HG02981 (cell line): Measurements from ENCODE around the gene COL25A1.

ENCODE experiments used
- ATAC-seq: cut with Tn5 transposase; IDR thresholded peaks from one replicate; pipeline ENCODE4 v1.9.1; 2021; ENCODE audit warnings: mild to moderate bottlenecking, moderate library complexity; ENCODE audit not compliant: unreplicated experiment

Gene COL25A1

DNA sequence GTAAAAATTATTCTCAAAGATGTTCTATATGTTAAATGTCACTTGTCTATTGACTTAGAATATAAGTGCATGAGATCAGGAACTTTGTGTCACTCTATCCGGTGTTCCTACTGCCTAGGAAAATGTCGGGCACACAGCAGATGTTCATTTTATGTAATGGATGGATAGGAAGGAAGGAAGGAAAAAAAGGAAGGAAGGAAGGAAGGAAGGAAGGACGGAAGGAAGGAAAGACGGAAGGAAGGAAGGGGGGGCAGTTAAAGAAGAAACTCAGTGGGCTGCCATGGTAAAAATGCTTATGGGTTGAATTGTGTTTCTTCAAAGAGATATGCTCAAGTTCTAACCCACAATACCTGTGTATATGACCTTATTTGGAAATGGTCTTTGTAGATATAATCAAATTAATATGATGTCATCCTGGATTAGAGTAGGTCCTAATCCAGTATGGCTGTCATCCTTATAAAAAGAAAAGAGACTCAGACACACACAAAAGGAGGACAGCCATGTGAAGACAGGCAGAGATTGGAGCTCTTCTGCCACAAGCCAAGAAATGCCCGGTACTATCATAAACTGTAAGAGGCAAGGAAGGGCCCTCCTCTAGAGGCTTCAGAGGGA lies 86.3 kb downstream of the COL25A1 start:
- no peak for ATAC-seq

DNA sequence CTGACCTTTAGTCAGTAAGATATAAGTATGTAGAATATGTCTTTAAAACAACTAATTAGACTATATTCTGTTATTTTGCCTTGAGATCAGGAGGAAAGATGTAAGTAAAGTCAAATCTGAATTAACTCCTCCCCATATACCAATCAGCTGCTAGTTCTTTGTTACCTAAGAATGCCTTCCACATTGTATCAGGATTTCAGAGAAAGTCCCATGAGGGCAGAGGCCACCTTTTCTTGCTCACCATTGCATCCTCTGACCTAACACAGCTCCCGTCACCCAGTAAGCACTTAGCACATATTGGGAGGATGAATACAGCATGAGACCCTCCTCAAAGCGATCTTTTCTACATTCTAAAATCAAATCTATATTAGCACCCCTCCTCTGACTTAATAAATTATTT lies 87.0 kb downstream of the COL25A1 start:
- ATAC-seq, result no peak

DNA sequence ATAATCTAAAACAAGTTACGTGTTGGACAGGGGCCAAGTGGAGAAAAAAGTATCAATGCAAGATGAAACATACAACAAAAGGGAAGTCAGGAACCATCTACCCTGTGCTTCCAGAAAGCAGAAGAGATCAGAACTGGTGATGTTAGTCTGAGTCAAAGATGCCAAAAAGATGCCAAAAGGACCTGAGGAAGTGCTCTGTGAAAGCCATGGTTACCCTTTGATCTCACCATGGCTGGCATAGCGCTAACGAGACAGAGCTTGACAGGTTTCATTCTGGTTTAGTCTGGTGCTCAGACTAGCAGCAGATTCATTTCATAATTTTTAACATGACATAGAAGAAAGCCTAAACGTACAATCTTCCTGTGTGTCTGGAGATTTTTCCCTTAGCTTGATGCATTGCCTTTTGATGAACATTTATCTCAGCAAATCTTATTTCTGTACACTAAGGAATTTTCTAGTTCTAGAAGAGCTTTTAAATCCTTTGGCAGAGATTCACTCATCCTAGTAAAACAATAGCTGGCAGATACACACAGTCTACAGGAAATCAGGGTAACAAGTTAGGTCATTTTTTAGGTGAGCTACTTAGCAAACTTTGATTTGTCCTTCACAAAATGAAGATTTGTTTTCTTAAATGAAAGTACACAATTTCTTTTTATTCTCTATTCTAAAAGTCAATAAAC lies 87.7 kb downstream of the COL25A1 start:
- ATAC-seq, result no peak

DNA sequence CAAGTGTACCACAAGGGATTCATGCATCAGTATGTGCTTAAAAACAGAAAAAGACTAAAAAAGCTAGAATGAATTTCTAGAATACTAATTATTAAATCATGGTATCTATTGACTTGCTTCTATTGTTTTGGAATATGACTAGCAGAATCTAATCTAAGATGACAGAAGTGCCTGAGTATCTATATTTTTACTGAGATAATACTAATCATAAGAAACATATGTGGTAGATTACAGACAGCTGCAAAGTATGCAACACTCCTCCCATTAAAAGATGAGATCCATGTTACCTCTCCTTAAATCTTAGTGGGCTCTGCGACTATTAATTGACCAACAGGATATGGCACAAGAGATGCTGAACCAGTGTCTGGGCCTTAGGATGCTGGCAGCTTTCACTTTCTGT lies 89.4 kb downstream of the COL25A1 start:
- ATAC-seq, result no peak

DNA sequence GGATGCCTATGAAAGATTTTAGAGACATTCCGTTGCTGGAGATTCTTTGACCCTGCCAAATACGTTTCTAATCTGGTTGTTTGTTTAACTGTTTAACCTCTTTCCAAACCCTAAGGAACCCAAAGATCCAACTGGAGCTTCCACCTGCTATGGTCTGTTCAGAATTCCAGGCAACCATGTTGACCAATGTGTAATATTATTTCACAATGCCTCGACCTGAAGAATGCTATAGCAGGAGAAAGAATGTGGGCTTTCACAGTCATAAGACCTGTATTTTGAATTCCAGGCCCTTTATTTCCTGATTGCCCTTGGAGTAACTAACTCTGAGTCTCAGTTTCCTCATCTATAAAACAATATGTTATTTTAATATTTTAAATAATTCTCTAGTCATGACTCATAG lies 90.8 kb downstream of the COL25A1 start:
- no peak for ATAC-seq

DNA sequence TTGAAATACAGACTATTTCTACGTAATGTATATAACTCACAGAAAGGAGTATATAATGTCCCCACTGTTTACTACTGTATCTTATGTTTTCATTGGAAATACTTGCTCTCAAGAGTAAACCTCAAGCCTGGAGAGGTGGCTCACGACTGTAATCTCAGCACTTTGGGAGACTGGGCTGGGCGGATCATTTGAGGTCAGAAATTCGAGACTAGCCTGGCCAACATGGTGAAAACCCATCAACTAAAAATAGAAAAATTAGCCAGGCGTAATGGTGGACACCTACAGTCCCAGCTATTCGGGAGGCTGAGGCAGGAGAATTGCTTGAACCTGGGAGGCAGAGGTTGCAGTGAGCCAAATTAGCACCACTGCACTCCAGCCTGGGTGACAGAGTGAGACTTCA lies 92.8 kb downstream of the COL25A1 start:
- no peak for ATAC-seq

DNA sequence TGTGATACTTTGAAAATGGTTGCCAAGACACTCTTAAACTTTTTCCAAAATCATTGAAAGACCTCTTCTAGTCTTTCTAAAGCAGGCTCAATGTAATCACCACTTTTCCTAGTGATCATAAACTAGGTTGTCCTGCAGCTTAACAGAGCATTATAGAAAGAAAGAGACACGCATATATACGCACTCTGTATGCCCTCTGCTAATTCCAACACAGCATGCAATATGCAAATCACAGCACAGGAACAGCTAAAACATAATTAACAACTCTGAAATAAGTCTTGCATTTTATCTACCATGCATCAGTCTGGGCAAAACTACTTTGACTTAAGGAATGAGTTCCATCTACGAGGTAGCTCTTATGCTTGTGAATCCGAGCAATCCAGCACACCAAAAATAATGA lies 94.6 kb downstream of the COL25A1 start:
- ATAC-seq, result no peak

DNA sequence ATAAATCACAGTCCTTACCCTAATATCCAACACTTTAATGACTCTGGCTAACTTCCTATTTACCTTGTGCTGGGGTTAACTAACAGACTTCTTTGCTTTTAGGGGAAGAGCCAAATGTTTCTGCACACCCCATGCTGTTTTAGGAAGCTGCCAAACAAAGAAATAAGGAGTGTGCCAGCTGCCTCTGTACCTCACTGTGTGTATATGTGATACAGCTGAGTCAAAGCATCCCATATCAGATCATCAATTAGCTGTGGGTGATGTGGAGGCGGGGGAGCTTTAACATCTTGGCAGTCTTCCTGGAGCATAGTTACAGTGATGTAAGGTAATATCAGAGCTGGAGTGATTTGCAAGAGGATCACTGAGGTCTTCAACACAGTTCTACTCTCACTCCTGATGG lies 95.4 kb downstream of the COL25A1 start:
- no peak for ATAC-seq

DNA sequence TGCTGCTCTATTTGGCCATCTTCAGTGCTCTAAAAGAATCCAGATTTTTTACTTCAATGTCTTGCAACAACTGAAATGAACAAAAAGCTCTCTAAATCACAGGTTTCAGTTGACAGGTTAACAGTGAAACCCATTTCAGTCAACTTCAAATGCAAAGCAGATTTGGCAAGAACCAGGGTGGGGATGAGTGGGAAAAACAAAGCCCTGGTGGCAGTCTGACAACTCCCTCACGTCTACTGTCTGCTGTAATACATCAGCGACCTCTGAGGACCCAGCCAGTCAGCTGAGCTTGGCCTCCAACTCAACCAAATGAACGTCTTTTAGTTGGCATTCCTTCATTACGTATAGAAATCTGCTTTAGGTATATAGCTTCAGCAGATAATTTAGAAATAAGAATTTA lies 95.8 kb downstream of the COL25A1 start:
- no peak for ATAC-seq

DNA sequence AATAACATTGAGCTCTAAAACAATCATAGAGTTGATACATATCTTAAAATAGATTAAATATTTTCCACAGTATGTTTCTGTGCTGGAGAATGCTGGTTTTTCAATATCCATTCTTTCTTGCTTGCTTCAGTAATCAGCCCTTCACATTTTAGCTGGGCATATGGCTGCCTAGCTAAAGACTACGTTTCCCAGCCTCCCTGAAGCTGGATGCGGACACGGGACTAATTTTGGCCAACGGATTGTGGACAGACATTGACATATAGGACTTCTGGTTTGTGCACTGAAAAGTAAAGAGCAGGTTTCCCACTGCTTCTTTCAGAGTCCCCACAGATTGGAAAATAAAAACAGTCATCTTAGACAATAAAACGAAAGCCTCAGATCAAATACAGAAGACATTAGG lies 97.3 kb downstream of the COL25A1 start:
- ATAC-seq, result no peak

DNA sequence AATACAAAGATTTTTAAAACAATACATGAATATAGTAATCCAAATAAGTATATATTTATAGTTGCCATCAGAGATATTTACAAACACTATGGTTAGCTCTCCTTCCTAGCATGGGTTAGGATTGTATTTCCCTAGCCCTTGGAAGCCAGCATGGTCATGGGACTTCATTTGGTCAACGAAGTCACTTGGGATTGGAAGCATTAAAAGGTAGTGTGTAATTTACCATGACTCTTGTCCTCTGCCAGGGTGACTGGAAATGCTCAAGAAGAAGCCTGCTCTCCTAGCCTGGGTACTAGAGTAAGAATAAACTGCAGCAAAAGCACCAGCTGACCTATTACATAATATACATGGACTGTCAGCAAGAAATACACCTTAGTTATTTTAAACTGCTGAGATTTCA lies 102.9 kb downstream of the COL25A1 start:
- ATAC-seq, result no peak

DNA sequence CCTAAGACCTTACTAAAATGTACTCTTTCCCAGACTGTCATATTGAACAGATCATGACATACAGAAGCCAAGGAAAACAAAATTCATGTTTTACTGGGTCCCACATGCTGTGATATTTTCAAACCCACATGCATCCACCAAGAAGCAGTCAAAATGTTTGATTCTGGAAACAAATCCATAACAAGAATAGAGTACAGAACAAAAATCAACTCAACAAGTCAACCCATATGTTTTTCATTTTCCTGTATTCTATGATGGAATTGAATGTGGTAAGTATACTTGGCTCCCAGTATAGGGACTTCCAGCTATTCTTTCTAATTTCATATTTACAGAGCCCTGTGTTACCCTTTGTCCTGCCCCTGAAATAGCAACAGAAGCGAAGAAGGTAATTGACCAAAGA lies 106.8 kb downstream of the COL25A1 start:
- ATAC-seq, result no peak

DNA sequence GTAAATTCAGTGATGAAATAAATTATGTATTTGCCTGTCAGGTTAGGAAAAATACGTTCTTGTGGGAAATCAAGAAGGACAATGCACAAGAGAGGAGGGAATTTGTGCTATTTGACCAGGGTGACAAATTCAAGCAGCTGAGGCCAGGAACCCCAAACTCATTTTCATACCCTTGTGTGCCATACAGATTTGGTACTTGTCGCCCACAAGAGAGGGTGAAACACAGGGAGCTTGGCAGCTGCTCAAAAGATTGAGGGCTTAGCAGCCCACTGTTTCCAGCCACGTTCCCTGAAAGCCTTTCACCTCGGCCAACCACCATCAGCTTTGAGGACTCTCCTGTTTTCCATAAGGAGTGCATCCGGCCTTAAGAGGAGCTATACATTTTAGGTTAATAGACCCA lies 111.2 kb downstream of the COL25A1 start:
- ATAC-seq, result no peak

DNA sequence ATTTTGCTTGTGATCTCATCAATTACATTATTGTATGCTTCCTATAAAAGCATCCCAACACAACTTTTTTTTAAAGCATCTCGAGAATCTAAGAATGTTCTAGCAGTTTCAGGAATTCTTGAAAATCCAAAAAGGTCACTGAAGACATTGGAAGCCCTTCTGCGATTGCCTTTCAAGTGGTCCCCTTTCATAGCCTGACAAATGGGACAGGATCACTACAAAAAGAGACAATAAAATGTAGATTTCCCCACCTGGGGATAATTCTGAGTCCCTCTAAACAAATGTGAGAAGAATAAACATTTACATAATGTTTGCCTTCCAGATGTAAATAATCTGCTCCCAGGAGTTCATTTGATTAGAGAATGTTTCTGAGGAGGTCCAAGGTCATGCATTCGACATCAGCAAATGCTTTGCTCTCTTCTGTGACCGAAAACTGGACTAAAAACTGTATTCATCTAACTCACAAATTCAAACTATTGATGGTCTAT lies 116.0 kb downstream of the COL25A1 start:
- no peak for ATAC-seq

DNA sequence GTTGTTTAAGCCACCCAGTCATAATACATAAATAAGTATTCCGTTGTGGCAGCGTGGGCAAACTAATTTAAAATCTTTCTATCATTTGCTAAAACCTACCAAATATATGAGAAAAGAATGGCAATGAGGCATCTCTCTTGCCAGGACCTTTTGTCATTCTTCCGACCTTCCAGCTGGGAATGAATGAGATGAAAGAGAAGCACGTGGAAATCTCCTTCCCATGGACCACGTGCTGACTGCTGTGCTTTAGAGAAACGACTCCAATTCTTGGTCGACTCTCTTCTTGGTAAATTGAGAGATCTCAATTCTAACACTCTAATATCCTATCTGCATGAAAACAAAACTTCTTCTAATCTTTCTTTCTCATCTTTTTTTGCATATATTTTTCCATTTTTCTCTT lies 116.5 kb downstream of the COL25A1 start:
- no peak for ATAC-seq

DNA sequence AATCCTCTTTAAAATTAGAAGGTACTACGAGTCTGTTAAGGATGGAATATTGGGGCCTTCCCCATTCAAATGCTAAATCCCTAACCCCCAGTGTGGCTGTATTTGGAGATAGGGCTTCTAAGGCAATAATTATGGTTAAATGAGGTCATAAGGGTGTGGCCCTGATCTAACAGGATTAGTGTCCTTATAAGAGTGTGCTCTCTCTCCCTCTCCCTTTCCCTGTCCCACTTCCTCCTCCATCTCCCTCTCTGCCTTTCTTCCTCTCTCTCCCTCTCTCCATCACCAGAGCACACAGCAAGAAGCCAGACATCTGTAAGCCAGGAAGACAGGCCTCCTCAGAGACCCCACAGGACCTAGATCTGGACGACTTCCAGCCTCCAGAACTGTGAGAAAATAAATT lies 116.9 kb downstream of the COL25A1 start:
- no peak for ATAC-seq

DNA sequence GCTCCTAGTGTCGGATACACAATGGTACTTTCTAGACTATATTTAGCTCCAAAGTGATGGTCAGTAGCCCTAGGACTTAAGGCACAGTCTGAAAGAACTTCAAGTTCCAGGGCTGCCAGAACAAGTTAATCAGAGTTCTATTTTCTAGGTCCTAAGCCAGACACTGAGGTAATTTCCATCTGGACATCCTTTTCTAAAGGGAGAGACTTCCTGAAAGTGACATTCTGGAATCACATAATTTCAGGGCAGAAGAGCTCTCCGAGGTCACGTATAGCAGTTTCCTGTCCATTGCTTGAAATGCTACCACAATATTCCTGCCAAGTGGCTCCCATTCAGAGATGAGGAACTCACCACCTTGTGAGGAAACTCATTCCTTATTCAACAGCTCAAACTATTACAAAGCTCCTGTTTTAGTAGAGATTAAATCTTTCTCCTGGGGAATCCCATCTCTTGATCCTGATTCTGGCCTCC lies 117.9 kb downstream of the COL25A1 start:
- ATAC-seq, result no peak

DNA sequence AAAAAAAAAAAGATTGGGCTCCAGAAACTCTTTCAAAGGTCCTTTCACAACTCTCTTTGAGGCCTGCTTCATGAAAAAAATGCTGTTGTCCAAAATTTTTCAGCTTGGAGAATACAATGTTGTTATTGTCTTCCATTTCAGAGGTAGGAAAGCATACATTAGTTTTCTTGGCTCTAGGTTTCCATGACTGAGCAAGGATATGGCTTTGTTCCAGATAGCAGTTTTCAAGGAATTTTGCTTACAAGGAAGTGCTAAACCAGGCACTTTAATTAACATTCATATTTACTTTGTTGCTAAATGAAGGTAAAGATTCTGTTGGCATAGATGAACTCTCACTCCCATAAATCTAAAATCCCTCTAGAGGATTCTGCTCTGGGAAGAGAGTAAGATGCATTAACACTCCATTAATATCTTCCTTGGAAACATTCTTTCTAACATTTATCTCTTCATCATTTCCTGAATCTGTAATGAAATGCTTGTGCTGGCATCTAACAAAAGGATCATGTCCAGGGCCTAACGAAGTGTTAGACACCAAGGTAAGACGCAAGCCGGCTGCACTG lies 118.4 kb downstream of the COL25A1 start:
- no peak for ATAC-seq

DNA sequence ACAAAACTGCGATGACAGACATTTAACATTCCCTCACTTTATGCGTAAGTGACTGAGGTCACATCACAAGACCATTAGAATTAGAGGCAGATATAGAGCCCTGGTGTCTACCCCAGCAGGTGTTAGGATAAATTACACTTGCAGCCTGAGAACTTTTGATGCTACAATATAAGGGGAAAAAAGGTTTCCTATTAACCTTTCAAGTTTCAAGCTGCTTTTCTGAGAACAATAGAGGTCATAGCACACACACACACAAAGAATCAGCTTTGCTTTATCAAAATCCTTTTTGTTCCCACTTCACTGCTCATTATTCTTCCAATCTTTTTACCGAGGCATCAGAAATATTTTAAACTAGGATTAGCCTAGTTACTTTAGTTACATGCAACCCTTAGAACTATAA lies 119.8 kb downstream of the COL25A1 start:
- ATAC-seq, result no peak

DNA sequence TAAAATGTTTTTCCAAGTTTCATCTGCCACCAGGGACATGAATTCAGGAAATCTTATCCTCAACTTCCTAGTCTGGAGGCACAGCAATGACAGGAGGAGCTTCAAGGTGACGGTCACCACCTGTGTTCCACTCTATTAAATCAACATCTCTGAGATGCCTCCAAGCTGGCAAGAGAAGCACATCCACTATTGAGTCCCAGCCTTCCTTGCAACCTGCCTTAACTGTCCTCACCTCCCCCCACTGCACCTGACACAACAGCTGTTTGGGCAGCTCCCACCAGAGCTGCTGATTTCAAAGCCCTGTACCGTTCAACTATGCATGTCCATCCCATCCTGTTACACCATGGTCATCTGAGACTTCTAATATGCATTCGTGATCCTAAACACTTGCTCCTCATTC lies 123.4 kb downstream of the COL25A1 start:
- no peak for ATAC-seq

DNA sequence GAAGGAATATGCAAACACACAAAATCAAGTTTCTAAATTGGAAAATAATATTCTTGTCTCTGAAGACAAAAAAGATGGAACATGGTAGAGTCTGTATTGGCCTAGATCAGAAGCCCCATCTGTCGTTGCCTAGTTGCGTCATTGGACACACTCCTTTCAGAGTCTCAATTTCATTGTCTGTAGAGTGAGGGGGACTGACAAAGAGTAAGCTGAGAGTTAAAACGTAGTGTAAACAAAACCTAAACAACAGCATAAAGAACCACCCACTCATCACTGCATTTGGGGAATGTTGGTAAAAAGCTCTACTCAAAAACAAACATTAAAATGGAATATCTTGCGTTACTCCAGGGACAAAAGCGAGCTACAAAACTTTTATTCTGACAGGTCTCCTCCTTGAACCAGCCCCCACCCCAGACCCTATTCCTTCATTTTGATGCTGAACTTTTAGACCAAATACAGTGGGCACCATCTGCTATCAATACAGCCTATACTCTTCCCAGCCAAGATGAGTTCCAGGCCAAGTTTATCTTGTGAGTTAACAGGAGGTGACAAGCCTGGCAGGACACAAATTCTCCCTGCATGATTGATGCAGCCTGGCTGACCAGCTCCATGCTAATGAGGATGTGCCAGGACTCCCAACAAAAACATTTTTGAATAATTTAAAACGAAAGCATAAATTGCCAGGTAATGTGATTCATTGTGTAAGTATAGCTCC lies 125.2 kb downstream of the COL25A1 start:
- no peak for ATAC-seq
